T-helper 1 cell treated with Interleukin-12 subunit alpha and Interleukin-12 subunit beta and Interleukin-4 antibody, amounts not matched to agents 30 ng/mL and 1 ng/mL, for 36 hours (primary cell): Measurements from ENCODE around the gene ACY1. TPM values are rescaled to one million over a fixed set of nuclear protein-coding genes. Genes with fewer than 3 reads are reported as not detected.
"Not testable (repeated sequence)": the region's sequence is repeated elsewhere in the genome, so short reads cannot be mapped to it uniquely, and the experiment has no call there.

Experiments
- intact Hi-C: fragments of 100-400 bp; cut with micrococcal nuclease; formaldehyde crosslinking; loops from one replicate; pipeline ENCODE4 v1.15.1; 2024
- total RNA-seq: library from RNA; stranded (reverse); gene quantifications from 2 replicates; pipeline ENCODE4 v1.2.3, GENCODE V29; 2022

ACY1 gene
- total RNA-seq, 1 donor from 2014 or later = 23.1 TPM

DNA sequence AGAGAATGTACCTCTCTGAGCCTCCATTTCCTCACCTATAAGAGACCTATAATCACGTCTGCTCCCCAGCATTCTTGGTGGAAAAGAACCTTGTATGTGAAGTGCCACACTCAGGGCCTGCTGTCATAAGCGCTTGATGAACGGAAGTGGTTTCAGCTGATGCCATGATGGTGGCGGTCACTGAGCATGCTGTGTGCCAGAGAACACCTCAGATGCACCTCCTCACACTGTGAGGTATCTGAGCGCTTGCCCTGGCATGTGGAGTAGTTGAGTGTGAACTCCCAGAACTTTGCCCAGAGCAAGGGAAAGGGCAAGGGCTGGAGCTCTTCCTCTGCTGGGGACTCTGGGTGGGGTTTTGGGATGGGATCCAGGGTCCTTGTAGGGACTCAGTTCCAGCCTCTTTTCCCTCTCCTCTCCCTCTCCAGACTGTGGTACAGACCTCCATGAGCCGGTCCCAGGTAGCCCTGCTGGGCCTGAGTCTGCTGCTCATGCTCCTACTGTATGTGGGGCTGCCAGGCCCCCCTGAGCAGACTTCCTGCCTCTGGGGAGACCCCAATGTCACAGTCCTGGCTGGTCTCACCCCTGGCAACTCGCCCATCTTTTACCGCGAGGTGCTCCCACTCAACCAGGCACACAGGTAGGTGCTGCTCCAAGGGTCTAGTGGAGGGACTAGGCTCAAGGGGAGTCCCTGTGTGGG is 5.7 kb upstream of the ACY1 start:
- intact Hi-C loops = loop anchor here (5.0 kb wide), 1 partner anchor 305 kb away; the partner anchor contains the start of gene TEX264

DNA sequence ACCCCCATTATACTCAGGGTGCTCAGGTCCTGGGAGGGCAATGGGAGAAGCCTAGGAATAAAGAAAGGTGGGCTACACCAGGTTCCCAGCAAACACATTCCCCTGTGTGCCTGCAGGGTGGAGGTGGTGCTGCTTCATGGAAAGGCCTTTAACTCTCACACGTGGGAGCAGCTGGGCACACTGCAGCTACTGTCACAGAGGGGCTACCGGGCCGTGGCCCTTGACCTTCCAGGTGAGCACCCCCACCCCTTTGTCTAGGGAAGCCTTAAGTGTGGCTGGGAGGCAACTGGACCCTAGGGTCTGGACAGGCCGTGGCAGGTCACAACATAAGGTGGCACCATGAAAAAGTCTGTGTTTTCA is 5.2 kb upstream of the ACY1 start:
- intact Hi-C loops = loop anchor here (5.0 kb wide), 1 partner anchor 306 kb away; the partner anchor contains the start of gene TEX264

DNA sequence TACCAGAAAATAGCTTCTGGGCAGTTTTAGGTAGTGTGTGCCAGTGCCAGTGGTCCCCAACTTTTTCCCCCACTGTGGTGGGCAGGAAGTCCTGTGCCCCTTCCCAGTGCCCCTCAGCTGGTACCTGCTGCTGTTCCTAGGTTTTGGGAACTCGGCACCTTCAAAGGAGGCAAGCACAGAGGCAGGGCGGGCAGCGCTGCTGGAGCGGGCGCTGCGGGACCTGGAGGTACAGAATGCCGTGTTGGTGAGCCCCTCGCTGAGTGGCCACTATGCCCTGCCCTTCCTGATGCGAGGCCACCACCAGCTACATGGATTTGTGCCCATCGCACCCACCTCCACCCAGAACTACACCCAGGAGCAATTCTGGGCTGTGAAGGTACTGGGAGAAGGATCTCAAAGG is 3.1 kb upstream of the ACY1 start:
- intact Hi-C loops = no loop called here

DNA sequence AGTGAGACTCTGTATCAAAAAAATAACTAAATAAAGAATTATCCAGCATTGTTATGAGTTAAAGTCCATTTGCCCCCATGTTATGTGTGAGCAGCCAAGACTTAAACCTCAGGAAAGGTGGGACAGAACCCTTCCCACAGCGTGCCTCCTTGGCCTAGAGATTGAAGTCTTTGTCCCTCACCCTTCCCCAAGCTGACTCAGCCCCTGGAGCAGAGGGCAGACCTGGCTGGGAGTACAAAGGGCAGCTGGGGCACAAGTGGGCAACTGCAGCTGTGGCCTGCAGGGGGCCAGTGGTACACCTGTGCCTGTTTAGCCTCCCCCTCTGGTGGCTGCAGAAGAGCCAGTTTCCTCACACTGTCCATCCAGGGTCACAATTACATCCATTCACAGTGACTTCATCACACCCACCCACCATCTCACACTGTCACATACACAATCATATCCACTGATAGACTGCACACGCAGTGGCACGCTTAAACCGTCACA is 940 bp upstream of the ACY1 start:
- intact Hi-C loops = no loop called here

DNA sequence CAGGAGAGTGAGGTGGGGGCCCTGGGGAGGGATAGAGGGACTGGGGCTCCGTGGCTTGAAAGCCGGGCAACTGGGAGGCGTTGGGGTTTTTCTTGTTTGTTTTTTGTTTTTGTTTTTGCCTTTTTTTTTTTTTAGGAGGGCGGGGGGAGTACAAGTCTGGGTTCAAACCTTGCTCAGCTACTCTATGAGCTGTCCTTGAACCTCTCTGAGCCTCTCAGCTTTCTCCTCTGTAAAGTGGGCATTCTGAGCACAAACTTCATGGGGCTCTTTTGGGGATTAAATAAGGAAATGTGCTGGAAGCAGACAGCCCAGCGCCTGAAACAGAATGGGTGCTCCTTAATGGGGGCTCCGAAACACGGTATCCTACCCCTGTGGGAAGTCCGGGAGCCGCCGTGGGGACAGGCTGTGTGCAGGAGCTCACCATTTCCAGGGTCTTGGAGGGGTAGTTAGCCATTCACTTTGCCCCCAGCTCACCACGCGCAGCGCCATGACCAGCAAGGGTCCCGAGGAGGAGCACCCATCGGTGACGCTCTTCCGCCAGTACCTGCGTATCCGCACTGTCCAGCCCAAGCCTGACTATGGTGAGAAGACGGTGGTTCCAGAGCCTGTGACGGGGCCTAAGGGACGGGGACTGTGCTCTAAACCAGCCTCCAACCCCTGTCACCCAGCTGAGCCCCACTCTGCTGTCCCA is 388 bp downstream of the ACY1 start:
- intact Hi-C loops = loop anchor here (1.0 kb wide), 4 partner anchors 8 to 74 kb away; partner anchors contain the start of genes ABHD14A, PARP3 and RPL29

DNA sequence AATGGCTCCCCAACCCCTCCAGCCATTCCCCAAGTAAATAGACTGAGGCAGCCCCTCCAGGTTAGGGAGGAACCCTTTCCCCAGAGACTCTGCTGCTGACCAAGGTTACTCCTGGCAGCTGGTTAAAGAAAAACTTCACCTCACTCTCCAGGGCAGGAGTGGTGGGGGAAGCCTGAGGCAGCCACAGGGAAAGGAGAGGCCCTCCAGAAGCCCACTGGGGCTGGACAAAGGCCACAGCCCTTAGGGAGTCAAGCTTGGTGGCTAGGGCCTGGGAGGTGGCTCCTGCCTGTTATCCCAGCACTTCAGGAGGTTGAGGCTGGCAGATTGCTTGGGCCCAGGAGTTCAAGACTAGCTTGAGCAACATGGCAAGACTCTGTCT is 923 bp downstream of the ACY1 start:
- intact Hi-C loops = no loop called here

DNA sequence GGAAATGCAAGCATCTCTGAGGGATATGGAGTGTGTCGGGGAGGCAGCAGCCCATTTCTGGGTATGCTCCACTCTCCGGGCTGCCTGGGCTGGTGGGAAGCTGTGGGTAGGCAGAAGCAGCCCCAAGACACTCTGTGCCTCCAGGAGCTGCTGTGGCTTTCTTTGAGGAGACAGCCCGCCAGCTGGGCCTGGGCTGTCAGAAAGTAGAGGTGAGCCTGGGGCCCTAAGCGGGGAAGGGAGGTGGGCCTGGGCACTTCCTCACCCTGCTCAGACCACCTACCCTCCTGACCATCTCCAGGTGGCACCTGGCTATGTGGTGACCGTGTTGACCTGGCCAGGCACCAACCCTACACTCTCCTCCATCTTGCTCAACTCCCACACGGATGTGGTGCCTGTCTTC is 1.7 kb downstream of the ACY1 start:
- intact Hi-C loops = no loop called here

DNA sequence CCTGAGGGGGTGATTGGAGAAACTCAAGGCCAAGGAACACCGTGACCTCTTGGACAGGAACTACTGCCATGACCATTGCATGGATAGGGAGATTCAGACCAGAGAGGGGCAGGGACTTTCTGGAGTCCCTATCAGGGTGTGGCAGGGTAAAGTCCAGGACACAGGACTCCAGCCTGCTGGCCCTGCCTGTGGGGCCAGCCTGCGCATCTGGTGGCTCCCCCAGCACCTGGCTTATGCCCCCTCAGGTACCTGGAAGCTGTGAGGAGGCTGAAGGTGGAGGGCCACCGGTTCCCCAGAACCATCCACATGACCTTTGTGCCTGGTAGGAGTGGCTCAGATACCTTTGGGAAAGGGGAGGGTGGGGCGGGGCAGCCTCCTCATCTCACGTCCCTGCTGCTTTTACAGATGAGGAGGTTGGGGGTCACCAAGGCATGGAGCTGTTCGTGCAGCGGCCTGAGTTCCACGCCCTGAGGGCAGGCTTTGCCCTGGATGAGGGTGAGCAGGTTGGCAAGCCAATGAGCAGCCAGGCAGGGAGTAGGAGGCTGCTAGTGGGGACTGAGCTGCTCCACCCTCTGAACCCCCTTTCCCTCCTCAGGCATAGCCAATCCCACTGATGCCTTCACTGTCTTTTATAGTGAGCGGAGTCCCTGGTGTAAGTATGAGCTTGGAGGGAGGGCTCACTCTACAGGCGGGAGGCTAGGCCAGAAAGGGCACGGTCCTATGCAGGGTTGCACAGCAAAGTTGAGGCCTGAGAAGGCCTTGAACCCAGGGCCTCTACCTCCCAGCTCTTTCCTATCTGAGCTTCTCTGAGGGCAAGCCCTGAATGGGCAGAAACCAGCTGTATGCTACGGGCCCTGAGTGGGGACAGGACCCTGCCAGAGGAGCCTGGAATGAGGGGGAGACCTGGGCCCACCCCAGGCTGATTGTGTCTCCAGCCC is 2.9 kb downstream of the ACY1 start:
- intact Hi-C loops = no loop called here

DNA sequence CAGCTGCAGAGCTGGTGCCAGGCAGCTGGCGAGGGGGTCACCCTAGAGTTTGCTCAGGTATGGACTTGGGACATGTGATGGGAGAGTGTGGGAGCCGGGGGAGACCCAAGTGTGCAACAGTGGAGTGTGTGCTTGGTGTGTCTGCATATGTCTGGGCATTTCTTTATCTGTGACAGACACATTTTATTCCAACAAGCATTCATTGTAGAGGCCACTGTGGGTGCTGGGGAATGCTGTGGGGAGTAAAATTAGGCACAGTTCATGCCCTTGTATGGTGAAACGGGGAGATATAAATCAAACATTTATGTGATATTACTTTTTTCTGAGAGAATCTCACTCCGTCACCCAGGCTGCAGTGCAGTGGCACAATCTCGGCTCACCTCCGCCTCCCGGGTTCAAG is 4.2 kb downstream of the ACY1 start:
- intact Hi-C loops = no loop called here

DNA sequence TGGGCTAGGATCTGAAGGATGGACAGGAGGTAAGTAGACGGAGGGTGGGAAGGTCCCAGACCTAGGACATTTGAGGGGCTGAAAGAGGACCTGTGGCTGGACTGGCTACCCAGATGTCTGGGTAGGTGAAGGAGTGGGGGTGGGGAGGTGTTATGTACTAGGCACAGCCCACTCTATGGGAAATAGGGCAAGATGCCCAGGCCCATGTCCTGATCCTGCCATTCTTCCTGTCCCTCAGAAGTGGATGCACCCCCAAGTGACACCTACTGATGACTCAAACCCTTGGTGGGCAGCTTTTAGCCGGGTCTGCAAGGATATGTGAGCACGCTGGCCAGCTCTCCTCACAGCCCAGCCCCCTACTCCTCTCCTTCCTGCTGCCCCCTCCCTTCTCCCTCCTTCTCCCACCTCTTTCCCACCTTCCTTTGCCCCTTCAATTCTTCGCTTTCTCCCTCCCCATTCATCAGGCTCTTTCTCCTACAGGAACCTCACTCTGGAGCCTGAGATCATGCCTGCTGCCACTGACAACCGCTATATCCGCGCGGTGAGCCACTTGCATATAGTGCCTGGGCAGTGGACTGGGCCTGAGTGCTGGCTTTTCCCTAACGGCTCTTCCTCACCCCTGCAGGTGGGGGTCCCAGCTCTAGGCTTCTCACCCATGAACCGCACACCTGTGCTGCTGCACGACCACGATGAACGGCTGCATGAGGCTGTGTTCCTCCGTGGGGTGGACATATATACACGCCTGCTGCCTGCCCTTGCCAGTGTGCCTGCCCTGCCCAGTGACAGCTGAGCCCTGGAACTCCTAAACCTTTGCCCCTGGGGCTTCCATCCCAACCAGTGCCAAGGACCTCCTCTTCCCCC is 5.2 kb downstream of the ACY1 start:
- intact Hi-C loops = no loop called here

DNA sequence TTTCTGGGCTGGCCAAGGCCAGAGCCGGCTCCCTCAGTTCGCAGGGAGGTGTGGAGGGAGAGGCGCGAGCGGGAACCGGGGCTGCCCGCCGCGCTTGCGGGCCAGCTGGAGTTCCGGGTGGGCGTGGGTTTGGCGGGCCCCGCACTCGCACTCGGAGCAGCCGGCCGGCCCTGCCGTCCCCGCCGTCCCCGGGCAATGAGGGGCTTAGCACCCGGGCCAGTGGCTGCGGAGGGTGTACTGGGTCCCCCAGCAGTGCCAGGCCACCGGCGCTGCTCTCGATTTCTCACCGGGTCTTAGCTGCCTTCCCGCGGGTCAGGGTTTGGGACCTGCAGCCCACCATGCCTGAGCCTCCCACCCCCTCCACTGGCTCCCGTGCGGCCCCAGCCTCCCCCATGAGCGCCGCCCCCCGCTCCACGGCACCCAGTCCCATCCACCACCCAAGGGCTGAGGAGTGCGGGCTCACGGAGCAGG is 7.2 kb downstream of the ACY1 start:
- intact Hi-C loops = not testable (repeated sequence)

DNA sequence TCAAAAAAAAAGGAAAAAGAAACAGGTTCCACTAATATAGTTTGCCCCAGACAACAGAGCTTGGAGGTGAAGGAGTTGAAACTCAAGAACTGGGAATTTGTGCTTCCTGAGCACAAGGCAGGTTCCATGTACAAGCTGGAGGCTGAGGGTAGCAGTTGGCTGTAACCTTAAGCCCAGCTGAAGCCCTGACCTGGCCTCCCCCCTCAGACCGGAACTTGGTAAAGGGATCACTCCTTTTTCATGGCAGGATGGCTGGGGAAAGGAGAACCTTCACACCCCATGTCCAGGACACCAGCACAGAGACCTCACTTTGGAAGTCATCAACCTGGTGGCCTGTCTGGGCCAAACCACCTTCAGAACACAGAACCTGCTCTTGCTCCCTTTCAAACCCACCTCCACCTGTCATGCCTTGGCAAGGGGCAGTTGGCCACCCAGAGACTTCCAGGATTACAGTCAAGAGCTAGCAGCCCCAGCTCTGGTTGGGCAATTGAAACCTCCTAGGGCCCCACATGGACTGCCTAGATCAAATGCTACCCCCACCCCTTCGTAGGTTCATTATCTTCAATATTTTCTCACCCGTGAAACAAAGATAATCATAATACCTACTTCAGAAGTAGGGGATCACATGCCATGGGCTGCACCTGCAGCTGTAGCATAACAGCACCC is 8.8 kb downstream of the ACY1 start:
- intact Hi-C loops = no loop called here

DNA sequence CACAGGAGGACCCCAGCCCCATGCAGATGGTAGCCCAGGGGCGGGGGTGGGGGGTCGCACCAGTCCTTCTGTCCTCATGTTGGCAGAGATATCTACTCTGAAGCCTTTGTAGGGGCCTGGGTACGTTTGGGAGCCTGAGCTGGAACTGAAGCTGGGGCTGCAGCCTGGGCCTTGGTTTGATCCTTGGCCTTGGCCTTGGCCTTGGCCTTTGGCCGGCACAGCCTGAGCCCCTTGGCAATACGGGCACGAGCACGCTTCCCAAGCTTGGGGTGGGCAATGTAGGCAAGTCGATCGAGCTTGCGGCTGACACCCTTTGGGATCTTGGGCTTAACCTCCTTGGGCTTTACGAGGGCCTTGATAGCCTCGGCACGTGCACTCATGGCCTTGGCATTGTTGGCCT is 10.3 kb downstream of the ACY1 start:
- intact Hi-C loops = loop anchor here (2.0 kb wide), 1 partner anchor 245 kb away; the partner anchor contains the start of gene TWF2

DNA sequence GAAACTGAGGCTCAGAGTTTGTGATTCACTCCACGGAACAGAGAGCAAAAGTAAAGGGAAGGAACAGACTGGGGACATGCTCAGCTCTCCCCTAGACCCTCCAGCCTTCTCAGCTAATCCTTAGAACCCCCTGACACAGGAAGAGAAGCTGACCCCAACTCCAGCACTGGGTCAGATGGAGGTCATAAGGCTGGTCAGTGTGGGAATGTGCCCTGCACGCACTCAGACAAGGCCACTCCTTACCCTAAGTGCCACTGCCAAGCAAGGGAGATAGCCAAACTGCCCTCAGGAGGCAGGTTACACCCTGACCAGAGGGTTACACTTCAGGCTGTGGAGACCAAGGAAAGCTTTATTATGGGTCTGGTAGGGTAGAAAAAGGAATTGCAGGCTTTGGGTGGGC is 11.2 kb downstream of the ACY1 start:
- intact Hi-C loops = loop anchor here (2.0 kb wide), 1 partner anchor 244 kb away; the partner anchor contains the start of gene TWF2

DNA sequence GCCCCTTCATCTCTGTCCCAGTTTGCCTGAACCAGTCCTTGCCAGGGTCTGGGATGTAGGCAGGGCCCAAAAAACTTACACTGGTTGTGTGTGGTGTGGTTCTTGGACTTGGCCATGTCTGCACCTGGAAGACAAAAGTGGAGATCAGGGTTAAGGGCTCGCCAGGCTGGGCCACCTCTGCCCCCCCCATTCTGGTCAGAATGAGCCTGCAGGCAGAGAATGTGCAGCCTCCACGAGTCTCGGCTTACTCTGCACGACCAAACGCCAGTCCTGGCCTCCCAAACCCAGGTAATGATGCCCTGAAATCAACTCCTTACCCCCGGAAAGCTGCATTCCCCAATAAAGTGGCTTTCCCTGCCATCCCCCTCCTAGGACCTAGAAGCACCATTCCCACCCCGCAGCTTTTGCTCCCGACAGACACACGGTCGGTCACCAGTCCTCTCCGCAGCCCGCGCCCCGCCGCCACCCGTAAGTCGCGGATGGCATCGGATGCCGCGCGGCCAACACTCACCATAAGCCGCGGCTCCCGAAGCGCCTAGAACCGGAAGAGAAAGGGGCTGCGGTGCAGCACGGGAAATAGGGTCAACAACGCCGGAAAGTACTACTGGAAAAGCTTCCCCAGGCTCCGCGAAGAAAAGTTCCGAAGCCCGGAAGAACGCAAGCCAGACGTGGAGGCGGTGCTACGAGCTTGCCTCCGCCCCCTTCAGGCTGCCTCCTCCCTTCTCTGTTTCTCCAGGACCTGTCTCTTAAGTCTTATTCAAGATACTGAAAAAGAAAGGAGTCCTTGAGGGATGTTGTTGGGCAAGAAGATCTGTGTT is 12.2 kb downstream of the ACY1 start, which contains the start of gene RPL29:
Gene RPL29, minus strand, starts transcription at position 550 of the 818 bp plus-strand sequence. Its CDS starts 434 bp downstream, at position 116.
- intact Hi-C loops = loop anchor here (1.0 to 5.0 kb wide), 11 partner anchors 12 to 542 kb away; partner anchors contain the start of genes ABHD14A, ACY1, ALAS1 and DCAF1

DNA sequence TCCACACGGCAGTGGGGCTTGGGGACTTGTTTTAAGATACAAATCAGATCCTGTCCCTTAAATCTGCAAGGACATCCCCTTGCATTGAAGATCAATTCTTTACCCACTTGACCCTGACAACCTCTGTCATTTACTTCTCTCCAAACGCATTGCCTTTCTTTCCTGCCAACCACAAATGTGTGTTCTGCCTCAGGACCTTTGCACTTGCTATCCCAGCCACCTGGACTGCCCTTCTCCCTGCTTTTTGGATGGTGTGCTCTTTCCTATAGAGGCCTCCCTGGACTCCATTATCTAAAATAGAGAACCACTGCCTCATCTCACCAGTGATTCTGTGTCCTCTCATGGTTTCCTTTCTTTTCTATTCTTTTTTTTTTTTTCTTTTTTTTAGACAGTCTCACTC is 13.8 kb downstream of the ACY1 start:
- intact Hi-C loops = loop anchor here (5.0 kb wide), 1 partner anchor 540 kb away; the partner anchor contains the start of gene UQCC5

DNA sequence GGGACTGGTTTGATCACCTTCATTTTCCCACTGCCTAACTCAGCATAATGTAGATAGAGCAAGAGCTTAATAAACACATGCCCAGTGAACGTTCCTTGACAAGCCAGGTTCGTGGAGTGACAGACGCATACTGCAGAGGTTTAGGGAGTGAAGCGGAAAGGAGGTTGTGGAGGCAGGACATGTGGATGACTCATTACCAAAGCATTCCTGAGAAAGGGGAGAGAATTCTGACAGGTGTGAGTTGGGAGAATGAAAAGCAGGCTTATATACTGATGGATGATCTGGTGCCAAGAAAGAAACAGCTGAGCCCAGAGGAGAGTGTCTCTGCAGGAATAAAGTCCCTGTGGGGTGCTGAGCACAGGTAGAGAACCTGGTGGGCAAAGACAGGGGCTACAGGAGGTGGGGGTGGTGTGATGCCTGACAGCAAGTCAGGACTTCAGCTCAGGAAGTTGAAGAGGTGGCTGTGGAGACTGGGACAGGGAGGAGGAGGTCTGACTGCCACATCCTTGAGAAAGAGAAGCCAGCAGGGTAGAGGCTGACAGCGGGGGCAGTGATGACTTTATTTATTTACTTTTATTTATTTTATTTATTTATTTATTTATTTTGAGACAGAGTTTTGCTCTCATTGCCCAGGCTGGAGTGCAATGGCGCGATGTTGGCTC is 14.7 kb downstream of the ACY1 start:
- intact Hi-C loops = loop anchor here (5.0 kb wide), 1 partner anchor 539 kb away; the partner anchor contains the start of gene UQCC5

DNA sequence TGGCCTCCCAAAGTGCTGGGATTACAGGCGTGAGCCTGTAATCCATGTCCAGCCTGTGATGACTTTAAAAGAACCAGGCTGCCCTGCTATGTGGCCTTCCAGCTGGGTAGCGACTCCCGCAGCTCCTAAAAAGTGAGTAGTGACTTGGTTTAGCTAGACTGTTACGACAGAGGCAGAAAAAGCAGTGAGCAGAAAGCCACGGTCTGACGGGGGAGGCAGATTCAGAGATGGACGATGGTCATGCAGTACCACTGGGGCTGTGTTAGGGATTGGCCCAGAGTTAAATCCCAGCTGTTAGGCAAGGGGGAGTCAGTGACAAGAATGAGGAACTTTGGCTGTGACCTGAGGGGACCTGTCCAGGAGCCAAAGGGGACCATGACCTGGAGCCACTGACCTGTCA is 15.4 kb downstream of the ACY1 start:
- intact Hi-C loops = loop anchor here (5.0 kb wide), 1 partner anchor 539 kb away; the partner anchor contains the start of gene UQCC5
